Liver (tissue), 9 donors: ENCODE results near the gene SLC7A10. TPM values are rescaled to one million over a fixed set of nuclear protein-coding genes. Genes with fewer than 3 reads are reported as not detected.
A peak's percentile ranks its signal among the peaks of the same experiment; 100 is the strongest.

Experiments used
- DNase-seq: peaks from one replicate; pipeline ENCODE4 v3.0.0-alpha.2; 2017; ENCODE audit warnings: low spot score
- H3K27ac ChIP-seq, 2 donors: one replicate each; pipeline ENCODE4 v1.7.0; 2013; ENCODE audit warnings: inconsistent platforms in 2 of 2, low read length in 2 of 2, control low read depth in 1 of 2, low read depth in 1 of 2, mild to moderate bottlenecking in 1 of 2
- H3K27me3 ChIP-seq, 4 donors: one replicate each; pipeline versions ENCODE4 v1.6.1 to v1.7.0; 2013; ENCODE audit warnings: low read length in 3 of 4, inconsistent platforms in 1 of 4, mild to moderate bottlenecking in 1 of 4, moderate library complexity in 1 of 4; ENCODE audit not compliant: control insufficient read depth in 4 of 4, insufficient read depth in 4 of 4
- H3K36me3 ChIP-seq, 4 donors: one replicate each; pipeline versions ENCODE4 v1.6.1 to v1.7.0; 2013; ENCODE audit warnings: low read length in 3 of 4, mild to moderate bottlenecking in 3 of 4, low read depth in 1 of 4, moderate library complexity in 1 of 4; ENCODE audit not compliant: control insufficient read depth in 4 of 4, insufficient read depth in 3 of 4
- H3K4me1 ChIP-seq, 4 donors: one replicate each; pipeline versions ENCODE4 v1.6.1 to v1.7.0; 2013; ENCODE audit warnings: low read length in 3 of 4, mild to moderate bottlenecking in 3 of 4, moderate library complexity in 1 of 4; ENCODE audit not compliant: control insufficient read depth in 4 of 4, insufficient read depth in 4 of 4
- H3K4me3 ChIP-seq, 3 donors: one replicate each; pipeline versions ENCODE4 v1.6.1 to v1.7.0; 2013; ENCODE audit warnings: low read length in 3 of 3, control low read depth in 1 of 3, low read depth in 1 of 3, mild to moderate bottlenecking in 1 of 3
- H3K9ac ChIP-seq, 2 donors: one replicate each; pipeline ENCODE4 v1.7.0; 2013; ENCODE audit warnings: low read length in 2 of 2, mild to moderate bottlenecking in 2 of 2, moderate library complexity in 2 of 2, control low read depth in 1 of 2, low read depth in 1 of 2
- H3K9me3 ChIP-seq, 4 donors: one replicate each; pipeline versions ENCODE4 v1.6.1 to v1.7.0; 2013; ENCODE audit warnings: low read length in 3 of 4; ENCODE audit not compliant: control insufficient read depth in 4 of 4
- ATF3 ChIP-seq: IDR thresholded peaks from 2 replicates; pipeline ENCODE4 v1.6.1; 2016; ENCODE audit warnings: antibody characterized with exemption
- CTCF ChIP-seq: fragments of 150-350 bp; IDR thresholded peaks from 2 replicates; pipeline ENCODE4 v1.5.1; 2017; ENCODE audit warnings: improper control_type of control experiment, low read depth, low read length; ENCODE audit not compliant: missing input control
- EGR1 ChIP-seq, 2 donors: IDR thresholded peaks; 2 replicates each; pipeline ENCODE4 v1.6.1; 2016 to 2018; ENCODE audit warnings: antibody characterized with exemption in 2 of 2, low read depth in 2 of 2
- FOXA1 ChIP-seq: IDR thresholded peaks from 2 replicates; pipeline ENCODE4 v1.6.1; 2016; ENCODE audit warnings: antibody characterized with exemption
- FOXA2 ChIP-seq: IDR thresholded peaks from 2 replicates; pipeline ENCODE4 v1.6.1; 2016; ENCODE audit warnings: antibody characterized with exemption
- GABPA ChIP-seq, 2 donors: IDR thresholded peaks in 1 of 2; conservative IDR thresholded peaks in 1 of 2; 2 replicates each; pipeline ENCODE4 v1.6.1; 2016; ENCODE audit warnings: antibody characterized with exemption in 2 of 2, mild to moderate bottlenecking in 1 of 2, moderate library complexity in 1 of 2
- HNF4A ChIP-seq, 2 donors: conservative IDR thresholded peaks; 2 replicates each; pipeline ENCODE4 v1.6.1; 2016; ENCODE audit warnings: antibody characterized with exemption in 2 of 2, mild to moderate bottlenecking in 2 of 2
- HNF4G ChIP-seq: IDR thresholded peaks from 2 replicates; pipeline ENCODE4 v1.6.1; 2016; ENCODE audit warnings: antibody characterized with exemption
- JUND ChIP-seq, 2 donors: IDR thresholded peaks; 2 replicates each; pipeline ENCODE4 v1.6.1; 2016; ENCODE audit warnings: antibody characterized with exemption in 2 of 2
- MAX ChIP-seq: IDR thresholded peaks from 2 replicates; pipeline ENCODE4 v1.6.1; 2016; ENCODE audit warnings: antibody characterized with exemption
- NR2F2 ChIP-seq: IDR thresholded peaks from 2 replicates; pipeline ENCODE4 v1.6.1; 2016; ENCODE audit warnings: antibody characterized with exemption
- RAD21 ChIP-seq, 2 donors: IDR thresholded peaks; 2 replicates each; pipeline ENCODE4 v1.6.1; 2016; ENCODE audit warnings: antibody characterized with exemption in 2 of 2, mild to moderate bottlenecking in 2 of 2
- REST ChIP-seq: IDR thresholded peaks from 2 replicates; pipeline ENCODE4 v1.6.1; 2016; ENCODE audit warnings: antibody characterized with exemption, mild to moderate bottlenecking
- RXRA ChIP-seq, 2 donors: IDR thresholded peaks; 2 replicates each; pipeline ENCODE4 v1.6.1; 2017 to 2018; ENCODE audit warnings: antibody characterized with exemption in 2 of 2, mild to moderate bottlenecking in 1 of 2
- SP1 ChIP-seq: IDR thresholded peaks from 2 replicates; pipeline ENCODE4 v1.6.1; 2018; ENCODE audit warnings: antibody characterized with exemption, mild to moderate bottlenecking
- TAF1 ChIP-seq: conservative IDR thresholded peaks from 2 replicates; pipeline ENCODE4 v1.6.1; 2016; ENCODE audit warnings: antibody characterized with exemption, mild to moderate bottlenecking
- YY1 ChIP-seq: IDR thresholded peaks from 2 replicates; pipeline ENCODE4 v1.6.1; 2016; ENCODE audit warnings: antibody characterized with exemption, mild to moderate bottlenecking
- ZBTB33 ChIP-seq: IDR thresholded peaks from 2 replicates; pipeline ENCODE4 v1.6.1; 2016; ENCODE audit warnings: antibody characterized with exemption
- WGBS: extraction: QIAGEN DNeasy Blood & Tissue Kit; methylation state at CpG from one replicate; pipeline ENCODE4 v1.1.7; 2013; 5-methylcytosine and 5-hydroxymethylcytosine counted together
- polyA plus RNA-seq, 2 donors: library from polyadenylated mRNA; stranded (reverse) in 1 of 2; unstranded in 1 of 2; fragments of 200-250 nt in 1 of 2; fragments of >200 nt in 1 of 2; fragmentation: Nextera tagmentation in 1 of 2; extraction: Ambion mirVana in 1 of 2; gene quantifications; one replicate each; pipeline versions ENCODE4 v1.2.1 to v1.2.3, GENCODE V29; 2013 to 2015
- total RNA-seq, 2 donors: library from RNA; depleted of rRNA; stranded (reverse); fragments of >200 nt; gene quantifications; one replicate each; pipeline ENCODE4 v1.2.3, GENCODE V29; 2014
- donor health status: healthy.
- donor health status: healthy.
- donor health status: healthy.
- donor health status: healthy.
- donor health status: healthy.

The SLC7A10 gene
- total and polyA plus RNA-seq, 4 donors: not detected

GRCh38 chr19:33226550-33227241 lies 1.0 kb upstream of the SLC7A10 start:
- peaks cover 4 to 25% (median 10%) of the 10 kb centered on the region in 4 donors for H3K9me3 ChIP-seq
- no peak overlapping the region for H3K27ac ChIP-seq
- no peak for DNase-seq
- H3K9ac ChIP-seq: no peak overlapping the region
- H3K4me3 ChIP-seq: peak overlapping the region in 1 of 3 donors; percentile 39
- peaks cover 0 to 9% (median 5%) of the 10 kb centered on the region in 4 donors for H3K4me1 ChIP-seq
- H3K36me3 ChIP-seq: no peaks in the 10 kb centered on the region
- WGBS: 8% methylated on average over 66 of the region's 66 CpGs
- TF ChIP-seq ATF3 (no peak), HNF4A (conservative IDR thresholded peaks at IDR 0.05) (no peak), FOXA2 (no peak), CTCF (no peak), RAD21 (IDR thresholded peaks at IDR 0.05) (no peak), ZBTB33 (no peak), RXRA (IDR thresholded peaks at IDR 0.05) (no peak), YY1 (no peak), MAX (no peak), JUND (IDR thresholded peaks at IDR 0.05) (no peak), SP1 (no peak), EGR1 (IDR thresholded peaks at IDR 0.05; ENCODE audit: low read depth in 2 of 2) (no peak), GABPA (IDR thresholded peaks at IDR 0.05 in 1 of 2, conservative IDR thresholded peaks at IDR 0.05 in 1 of 2) (no peak), HNF4G (no peak), NR2F2 (no peak), REST (no peak), FOXA1 (no peak), TAF1 (no peak)
- peaks cover 0 to 6% (median 2%) of the 10 kb centered on the region in 4 donors for H3K27me3 ChIP-seq
